Activated naive CD8-positive, alpha-beta T cell treated with anti-CD3 and anti-CD28 coated beads for 36 hours (primary cell): ENCODE data around the gene GLB1L2. TPM values are rescaled to one million over a fixed set of nuclear protein-coding genes. Genes with fewer than 3 reads are reported as not detected.

Experiments used
- DNase-seq: peaks from one replicate; pipeline ENCODE4 v3.0.0; 2021
- H3K27ac Mint-ChIP-seq: one replicate; pipeline ENCODE4 v1.8.0; 2022; ENCODE audit warnings: mild to moderate bottlenecking, moderate library complexity, mixed read lengths
- H3K27me3 Mint-ChIP-seq: one replicate; pipeline ENCODE4 v1.8.0; 2022; ENCODE audit warnings: mild to moderate bottlenecking, mixed read lengths
- H3K36me3 Mint-ChIP-seq: one replicate; pipeline ENCODE4 v1.8.0; 2021; ENCODE audit warnings: mild to moderate bottlenecking, mixed read lengths
- H3K4me1 Mint-ChIP-seq: one replicate; pipeline ENCODE4 v1.8.0; 2021; ENCODE audit warnings: mixed read lengths
- H3K4me3 Mint-ChIP-seq: one replicate; pipeline ENCODE4 v1.8.0; 2022; ENCODE audit warnings: mild to moderate bottlenecking, moderate library complexity, mixed read lengths
- H3K9me3 Mint-ChIP-seq: one replicate; pipeline ENCODE4 v1.8.0; 2022; ENCODE audit warnings: mixed read lengths
- total RNA-seq, 2 experiments: library from RNA; stranded (reverse); gene quantifications; one replicate each; pipeline ENCODE4 v1.2.3, GENCODE V29; 2021

The GLB1L2 gene
- total RNA-seq, 2 experiments from 2014 or later, result 9.1 to 9.3 TPM

DNA sequence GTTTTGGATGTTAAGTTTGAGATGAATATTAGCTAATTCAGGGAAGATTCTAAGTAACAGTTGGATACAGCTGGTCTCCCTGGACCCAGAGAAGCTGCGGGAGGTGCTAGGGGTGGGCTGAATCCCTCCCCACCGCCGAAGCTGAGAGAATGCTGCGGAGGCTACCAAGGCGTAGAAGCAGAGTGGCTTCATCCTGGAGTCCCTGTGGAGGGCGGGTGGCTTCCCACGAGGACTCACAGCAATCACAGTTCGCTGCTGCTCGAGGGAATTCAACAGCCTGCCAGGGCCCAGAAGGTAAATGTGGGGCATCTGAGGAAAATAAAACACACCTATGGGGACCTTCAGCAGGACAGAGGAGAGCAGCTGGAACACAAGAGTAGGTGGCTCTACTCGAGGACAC is 91.3 kb downstream of the GLB1L2 start:
- H3K4me3 Mint-ChIP-seq, result no peak overlapping the region
- no peak for DNase-seq

DNA sequence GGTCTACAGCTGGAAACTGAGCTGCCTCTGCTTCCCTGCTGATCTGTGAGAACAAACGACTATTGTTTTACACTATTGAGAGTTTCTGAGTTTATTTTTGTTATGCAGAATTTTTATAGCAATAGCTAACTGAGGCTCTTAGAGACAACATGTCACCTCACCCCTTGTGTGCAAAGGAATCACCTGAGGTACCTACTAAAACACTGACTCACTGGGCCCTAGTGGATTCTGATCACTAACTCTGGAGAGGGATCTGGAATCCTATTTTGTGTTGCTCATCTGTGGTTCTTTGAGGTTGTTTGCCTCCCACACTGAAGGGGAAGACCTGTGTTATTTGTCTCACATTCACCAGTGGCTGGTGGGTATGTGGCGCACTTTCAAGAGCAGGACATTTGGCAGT is 93.6 kb downstream of the GLB1L2 start:
- no peak for DNase-seq
- H3K4me3 Mint-ChIP-seq, result no peak overlapping the region
- H3K27me3 Mint-ChIP-seq, result peaks cover 7% of the 10 kb centered on the region
- no peaks in the 10 kb centered on the region for H3K9me3 Mint-ChIP-seq
- H3K36me3 Mint-ChIP-seq, result no peaks in the 10 kb centered on the region
- no peaks in the 10 kb centered on the region for H3K4me1 Mint-ChIP-seq
- H3K27ac Mint-ChIP-seq, result no peak overlapping the region

More for the DNA sequence above, 91.3 kb downstream of the GLB1L2 start:
- no peaks in the 10 kb centered on the region for H3K36me3 Mint-ChIP-seq
- no peak overlapping the region for H3K27ac Mint-ChIP-seq
- peaks cover 8% of the 10 kb centered on the region for H3K27me3 Mint-ChIP-seq
- H3K9me3 Mint-ChIP-seq, result no peaks in the 10 kb centered on the region
- H3K4me1 Mint-ChIP-seq, result no peaks in the 10 kb centered on the region

Other genes with a start within 250 kb of the GLB1L2 start
- gene NCAPD3, start 108.0 kb upstream of the GLB1L2 start, total RNA-seq, result 10 to 100 TPM; 93.4 to 96.7 TPM
- 10 to 100 TPM; 28.8 to 30.3 TPM for gene VPS26B, start 107.3 kb upstream of the GLB1L2 start, total RNA-seq
- 10 to 100 TPM; 79.5 to 79.8 TPM for gene THYN1, start 78.6 kb upstream of the GLB1L2 start, total RNA-seq
- 10 to 100 TPM; 20.9 to 21.1 TPM for gene ACAD8, start 78.4 kb upstream of the GLB1L2 start, total RNA-seq
- gene GLB1L3, start 55.6 kb upstream of the GLB1L2 start, total RNA-seq, result 10 to 100 TPM in 1 of 2 experiments, 1 to 10 TPM in 1; 9.8 to 10.9 TPM
- gene B3GAT1, start 80.3 kb downstream of the GLB1L2 start, total RNA-seq, result under 1 TPM in 1 of 2 experiments, not detected in 1; 0.04 TPM